HG03159 (cell line): ENCODE results near the gene ADTRP.
"Not testable (repeated sequence)": the region's sequence is repeated elsewhere in the genome, so short reads cannot be mapped to it uniquely, and the experiment has no call there.

ENCODE experiments used
- ATAC-seq: cut with Tn5 transposase; IDR thresholded peaks from one replicate; pipeline ENCODE4 v1.9.1; 2021; ENCODE audit warnings: mild to moderate bottlenecking, moderate library complexity; ENCODE audit not compliant: unreplicated experiment

Gene ADTRP

GRCh38 chr6:11804135-11804534 lies 25.5 kb upstream of the ADTRP start:
- no peak for ATAC-seq

- no peak for ATAC-seq
These were observed 25.0 kb upstream of the ADTRP start for GRCh38 chr6:11803591-11803971.

- no peak for ATAC-seq
These were observed 24.4 kb upstream of the ADTRP start for GRCh38 chr6:11802886-11803590.

GRCh38 chr6:11800531-11800930 lies 21.9 kb upstream of the ADTRP start:
- ATAC-seq, result not testable (repeated sequence)

- ATAC-seq, result no peak
These were observed 19.9 kb upstream of the ADTRP start for GRCh38 chr6:11798538-11798937.

- no peak for ATAC-seq
These were observed 19.5 kb upstream of the ADTRP start for GRCh38 chr6:11798096-11798495.

- ATAC-seq, result no peak
These were observed 18.2 kb upstream of the ADTRP start for GRCh38 chr6:11796829-11797228.

- ATAC-seq, result no peak
These were observed 16.8 kb upstream of the ADTRP start for GRCh38 chr6:11795403-11795802.

- ATAC-seq, result no peak
These were observed 14.7 kb upstream of the ADTRP start for GRCh38 chr6:11793277-11793676.

- no peak for ATAC-seq
These were observed 12.9 kb upstream of the ADTRP start for GRCh38 chr6:11791354-11792107.

- no peak for ATAC-seq
These were observed 11.1 kb upstream of the ADTRP start for GRCh38 chr6:11789744-11790143.

- ATAC-seq, result no peak
These were observed 9.4 kb upstream of the ADTRP start for GRCh38 chr6:11788043-11788442.

- peak; percentile 87 for ATAC-seq
These were observed 7.4 kb upstream of the ADTRP start for GRCh38 chr6:11785774-11786579.

GRCh38 chr6:11785415-11785773 lies 6.8 kb upstream of the ADTRP start:
- peak; percentile 57 for ATAC-seq

GRCh38 chr6:11784341-11784740 lies 5.7 kb upstream of the ADTRP start:
- ATAC-seq, result no peak

- ATAC-seq, result no peak
These were observed 5.0 kb upstream of the ADTRP start for GRCh38 chr6:11783524-11784064.

- no peak for ATAC-seq
These were observed 3.9 kb upstream of the ADTRP start for GRCh38 chr6:11782524-11782923.

GRCh38 chr6:11780097-11780428 lies 1.5 kb upstream of the ADTRP start:
- no peak for ATAC-seq

- no peak for ATAC-seq
These were observed 910 bp upstream of the ADTRP start for GRCh38 chr6:11779329-11780096.

GRCh38 chr6:11778036-11778435 lies 567 bp downstream of the ADTRP start:
- ATAC-seq, result no peak
